Stimulated activated CD4-positive, alpha-beta T cell treated with anti-CD3 and anti-CD28 coated beads, Interleukin-4, amount 100 ng/mL, for 24 hours (primary cell): ENCODE data around the gene CXorf38.
"Not testable (repeated sequence)": the region's sequence is repeated elsewhere in the genome, so short reads cannot be mapped to it uniquely, and the experiment has no call there.

Experiments used
- DNase-seq: peaks from one replicate; pipeline ENCODE4 v3.0.0-alpha.2; 2020

CXorf38 gene

GRCh38 chrX:40625294-40625693 is 22.1 kb downstream of the CXorf38 start:
- no peak for DNase-seq

- no peak for DNase-seq
Measured at GRCh38 chrX:40623665-40624064, 23.7 kb downstream of the CXorf38 start.

DNA sequence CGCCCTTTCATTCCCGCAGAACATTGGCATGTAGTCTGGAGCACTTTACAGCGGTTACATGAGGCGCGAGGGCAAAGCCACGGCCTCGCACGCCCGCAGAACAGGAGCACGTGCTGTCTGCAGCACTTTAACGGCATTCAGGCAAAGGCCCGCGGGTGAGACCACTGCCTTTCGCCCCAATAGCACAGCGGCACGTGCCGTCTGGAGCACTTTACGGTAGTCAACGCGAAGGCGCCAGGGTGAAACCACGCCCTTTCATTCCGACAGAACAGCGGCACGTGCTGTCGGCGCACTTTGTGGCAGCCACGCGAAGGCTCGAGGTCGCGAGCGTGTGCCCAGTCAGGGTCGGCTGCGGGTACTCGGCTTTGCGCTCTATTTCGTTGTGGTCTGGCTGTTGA is 24.2 kb downstream of the CXorf38 start, which contains the start of gene MPC1L:
Gene MPC1L (plus strand): TSS at position 290 of the 398 bp plus-strand sequence. CDS start 138 bp downstream, outside the sequence.
- no peak for DNase-seq

GRCh38 chrX:40622479-40623138 is 24.8 kb downstream of the CXorf38 start:
- DNase-seq, result no peak

- no peak for DNase-seq
Measured at GRCh38 chrX:40617566-40617965, 29.8 kb downstream of the CXorf38 start.

DNA sequence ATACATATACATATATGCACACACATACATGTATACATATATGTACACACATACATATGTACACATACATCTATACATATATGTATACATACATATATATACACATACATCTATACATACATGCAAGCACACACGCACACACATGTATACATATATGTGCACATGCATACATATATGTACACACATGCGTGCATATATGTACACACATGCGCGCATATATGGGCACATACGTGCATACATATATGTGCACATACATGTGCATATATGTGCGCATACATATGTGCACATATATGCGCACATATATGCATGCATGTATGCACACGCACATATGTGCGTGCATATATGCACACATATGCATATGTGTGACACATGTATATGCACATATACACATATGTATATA is 31.4 kb downstream of the CXorf38 start:
- DNase-seq, result no peak

DNA sequence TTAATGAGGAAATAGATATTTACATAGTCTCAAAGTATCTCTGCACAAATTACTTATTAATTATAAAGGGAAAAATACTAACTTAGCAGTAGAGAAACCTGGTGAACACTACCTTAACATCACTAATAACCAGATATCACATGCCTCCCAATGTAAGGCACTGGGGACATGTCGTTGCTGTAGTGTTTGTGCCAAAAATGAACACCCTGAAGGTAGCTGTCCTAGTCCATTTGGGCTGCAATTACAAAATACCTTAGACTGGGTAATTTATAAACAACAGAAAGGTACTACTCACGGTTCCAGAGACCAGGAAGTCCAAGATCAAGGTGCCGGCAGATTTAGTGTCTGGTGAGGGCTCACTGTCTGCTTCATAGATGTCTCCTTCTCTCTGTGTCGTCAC is 34.9 kb downstream of the CXorf38 start:
- DNase-seq, result no peak

DNA sequence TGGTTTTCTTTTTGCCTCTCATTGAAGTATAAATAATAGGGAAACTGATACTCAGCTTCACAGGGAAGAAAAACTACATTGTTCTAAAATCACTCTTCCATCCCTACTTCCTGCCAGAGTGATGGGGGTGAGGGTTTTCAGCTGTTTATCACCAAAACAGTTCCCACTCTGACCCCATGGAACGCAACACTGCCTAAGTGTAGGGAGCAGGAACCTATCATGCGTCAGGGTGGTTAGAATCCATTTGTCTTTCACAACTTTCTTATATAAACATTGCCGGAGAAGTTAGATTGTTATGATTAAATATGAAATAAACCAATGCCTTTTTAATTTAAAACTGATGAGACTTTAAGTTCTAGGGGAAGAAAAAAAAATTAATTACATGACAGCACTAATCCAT is 40.0 kb downstream of the CXorf38 start:
- DNase-seq, result no peak

DNA sequence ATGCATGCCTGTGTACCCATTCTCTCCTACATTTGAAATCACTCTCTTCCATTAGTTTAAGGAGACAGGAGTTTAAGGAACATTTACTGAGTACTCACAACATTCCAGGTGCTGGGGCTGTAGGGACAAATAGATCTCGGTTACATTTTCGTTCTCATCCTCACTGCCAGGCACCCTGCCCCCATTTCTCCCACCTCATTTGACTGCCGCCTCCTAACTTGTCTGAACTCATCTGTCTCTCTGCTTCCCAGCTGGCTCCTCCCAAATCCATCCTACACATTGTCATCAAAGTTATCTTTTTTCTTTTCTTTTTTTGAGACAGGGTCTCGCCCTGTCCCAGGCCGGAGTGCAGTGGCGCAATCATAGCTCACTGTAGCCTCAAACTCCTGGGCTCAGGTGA is 43.9 kb downstream of the CXorf38 start:
- DNase-seq, result no peak

GRCh38 chrX:40589616-40590321 is 57.6 kb downstream of the CXorf38 start:
- DNase-seq, result peak; percentile 27

DNA sequence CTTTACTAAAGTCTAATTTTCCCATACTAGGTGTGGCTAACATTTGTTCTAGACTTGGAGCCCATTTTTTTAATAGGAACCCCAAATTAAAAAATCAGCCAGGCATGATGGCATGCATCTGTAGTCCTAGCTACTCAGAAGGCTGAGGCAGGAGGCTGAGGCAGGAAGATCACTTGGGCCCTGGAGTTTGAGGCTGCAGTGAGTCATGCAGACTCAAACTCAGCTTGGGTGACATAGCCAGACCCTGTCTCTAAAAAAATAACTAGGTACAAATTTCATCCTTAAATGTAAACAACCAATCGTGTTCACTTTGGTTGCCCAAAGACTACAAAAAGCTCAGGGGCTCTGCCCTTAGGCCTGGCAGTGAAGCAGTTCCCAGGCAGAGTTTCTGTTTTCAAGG is 59.7 kb downstream of the CXorf38 start:
- not testable (repeated sequence) for DNase-seq

GRCh38 chrX:40582811-40583210 is 64.5 kb downstream of the CXorf38 start:
- DNase-seq, result no peak

- DNase-seq, result not testable (repeated sequence)
Measured at GRCh38 chrX:40582178-40582577, 65.2 kb downstream of the CXorf38 start.

- DNase-seq, result peak; percentile 9
Measured at GRCh38 chrX:40581336-40581920, 65.9 kb downstream of the CXorf38 start.

DNA sequence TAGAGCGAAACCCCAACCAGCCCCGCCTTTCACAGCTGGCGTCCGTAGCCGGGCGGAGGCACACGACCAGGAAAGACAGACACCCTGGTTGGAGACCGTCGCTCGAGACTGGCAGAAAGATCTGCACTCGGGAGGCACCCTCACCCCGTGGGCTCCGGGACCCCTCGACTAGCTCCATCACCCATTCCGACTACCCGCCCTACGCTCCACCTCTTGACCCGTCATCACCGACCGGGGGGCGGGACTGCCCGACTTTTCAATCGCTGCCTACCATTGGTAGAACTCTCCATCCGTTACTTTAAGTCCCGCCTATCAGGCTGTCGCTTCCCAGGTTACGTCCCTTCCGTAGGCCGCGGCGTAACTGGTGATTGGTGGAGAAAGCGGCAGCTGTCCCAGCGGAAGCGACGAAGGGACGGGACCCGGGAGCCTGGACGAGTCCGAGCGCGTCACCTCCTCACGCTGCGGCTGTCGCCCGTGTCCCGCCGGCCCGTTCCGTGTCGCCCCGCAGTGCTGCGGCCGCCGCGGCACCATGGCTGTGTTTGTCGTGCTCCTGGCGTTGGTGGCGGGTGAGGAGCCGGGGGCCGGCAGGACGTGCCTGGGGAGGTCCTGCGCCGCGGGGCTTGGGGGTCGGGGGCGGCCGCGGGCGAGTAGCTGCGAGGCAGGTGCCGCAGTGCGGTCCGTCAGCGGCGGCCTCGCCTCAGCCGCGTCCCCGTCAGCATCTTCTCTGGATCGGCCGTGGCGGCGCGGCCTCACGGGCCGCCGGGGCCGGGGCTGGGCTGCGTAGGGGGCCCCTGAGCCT is 66.6 kb downstream of the CXorf38 start, which contains the start of gene ATP6AP2:
Gene ATP6AP2 (plus strand): TSS at position 434 of the 799 bp plus-strand sequence. CDS start 96 bp downstream, at position 530.
- peak; percentile 89 for DNase-seq

DNA sequence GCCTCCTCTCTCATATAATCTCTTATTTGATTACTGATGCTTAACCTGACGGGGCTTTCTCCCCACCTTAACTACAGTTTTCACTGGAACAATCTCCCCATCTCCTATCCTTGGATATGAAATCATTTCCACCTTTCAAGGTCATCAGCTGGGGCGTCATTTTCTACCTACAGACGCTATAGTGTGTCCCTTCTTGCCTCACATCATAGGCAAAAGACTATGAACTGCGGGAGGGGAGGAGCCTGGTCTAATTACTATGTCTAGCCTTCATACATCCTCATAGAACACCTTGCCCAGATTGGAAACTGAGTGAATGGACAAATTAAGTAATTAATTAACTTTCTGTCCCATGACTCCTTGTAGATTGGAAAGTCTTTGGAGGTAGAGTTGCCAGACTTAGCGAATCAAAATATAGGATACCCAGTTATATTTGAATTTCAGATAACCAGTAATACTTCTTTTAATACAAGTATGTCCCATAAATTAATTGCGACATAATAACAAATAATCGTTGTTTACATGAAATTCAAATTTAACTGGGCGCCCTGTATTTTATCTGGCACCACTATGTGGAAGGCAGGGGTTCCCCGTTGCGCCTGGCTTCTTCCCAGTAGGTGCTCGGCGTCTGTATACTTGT is 67.3 kb downstream of the CXorf38 start:
- DNase-seq, result no peak

- DNase-seq, result no peak
Measured at GRCh38 chrX:40579141-40579540, 68.2 kb downstream of the CXorf38 start.

- DNase-seq, result no peak
Measured at GRCh38 chrX:40578039-40578695, 69.2 kb downstream of the CXorf38 start.
